NCI-H2227 (cell line): ENCODE data around the gene HIVEP2.

Source experiments
- DNase-seq: peaks from one replicate; lab custom pipeline; 2025; ENCODE audit not compliant: unreplicated experiment; lab: John Stamatoyannopoulos, UW

Gene HIVEP2

DNA sequence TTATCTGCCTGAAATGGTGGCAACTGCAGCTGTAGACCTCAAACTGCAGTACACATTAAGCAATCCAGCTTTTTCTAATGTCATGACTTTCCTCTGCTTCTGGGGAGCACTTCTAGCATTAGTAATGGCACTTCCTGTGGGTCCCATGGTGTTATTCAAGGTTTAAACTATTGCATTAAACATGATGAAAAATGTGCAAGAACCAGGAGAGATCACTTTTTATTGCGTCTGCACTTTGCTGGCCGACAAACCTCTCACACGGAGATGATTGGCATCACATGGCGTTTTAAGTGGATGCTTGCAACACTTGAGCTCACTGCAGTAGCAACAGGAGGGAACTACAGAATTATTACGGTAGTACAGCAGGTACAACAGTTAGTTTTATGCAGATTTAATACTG, 148.4 kb downstream of the HIVEP2 start:
- peak; percentile 66 for DNase-seq

DNA sequence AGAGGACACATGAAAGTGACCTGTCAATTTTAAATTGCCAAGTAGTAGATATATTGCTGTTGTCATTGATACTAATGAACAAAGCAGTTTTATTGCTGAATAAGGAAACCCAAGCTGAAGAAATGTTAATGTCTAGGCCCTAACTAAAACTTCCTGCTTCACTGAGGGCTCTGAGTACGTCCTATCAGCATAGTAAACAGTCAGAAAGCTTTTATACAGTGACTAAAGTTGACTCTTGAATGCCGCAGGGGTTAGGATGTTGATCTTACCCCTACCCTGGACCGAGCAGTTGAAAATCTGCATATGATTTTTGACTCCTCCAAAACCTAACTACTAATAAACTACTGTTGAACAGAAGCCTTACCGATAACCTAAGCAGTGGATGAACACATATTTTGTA, 149.0 kb downstream of the HIVEP2 start:
- no peak for DNase-seq

DNA sequence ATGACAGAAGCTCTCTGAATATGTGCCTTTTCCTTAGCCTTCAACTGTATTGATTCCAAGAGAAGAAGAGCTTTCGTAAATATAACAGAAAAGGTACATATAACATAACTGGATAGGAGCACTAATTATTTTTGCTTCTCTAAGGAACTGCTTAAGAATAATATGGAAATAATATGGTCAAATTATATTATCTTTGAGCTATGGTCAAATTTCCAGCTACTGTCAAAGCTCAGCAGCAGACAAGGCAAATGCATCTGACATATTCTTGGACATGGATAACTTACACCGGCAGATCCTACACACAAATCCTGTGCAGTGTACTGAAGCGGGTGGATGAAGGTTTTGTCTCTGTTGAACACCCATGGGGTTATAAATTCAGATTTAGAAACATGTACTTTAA, 150.6 kb downstream of the HIVEP2 start:
- DNase-seq: no peak

DNA sequence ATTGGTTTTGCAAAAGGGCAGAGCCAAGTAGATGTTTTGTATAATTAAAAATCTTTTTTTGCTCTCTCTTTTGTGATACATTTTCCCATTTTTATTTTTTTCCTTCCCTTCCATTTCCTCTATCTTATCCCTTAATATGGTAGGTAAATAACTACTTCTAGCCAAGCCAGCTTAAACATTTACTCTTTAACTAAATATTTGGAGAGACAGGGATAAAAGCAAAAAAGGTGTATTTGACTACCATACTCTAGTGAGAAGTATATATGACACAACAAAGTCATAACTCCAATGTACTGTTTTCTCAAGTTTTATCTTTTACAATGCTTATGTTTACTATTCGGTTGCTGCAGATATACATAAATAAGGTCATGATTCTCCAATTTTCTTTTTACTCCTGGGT, 154.7 kb downstream of the HIVEP2 start:
- DNase-seq: no peak

DNA sequence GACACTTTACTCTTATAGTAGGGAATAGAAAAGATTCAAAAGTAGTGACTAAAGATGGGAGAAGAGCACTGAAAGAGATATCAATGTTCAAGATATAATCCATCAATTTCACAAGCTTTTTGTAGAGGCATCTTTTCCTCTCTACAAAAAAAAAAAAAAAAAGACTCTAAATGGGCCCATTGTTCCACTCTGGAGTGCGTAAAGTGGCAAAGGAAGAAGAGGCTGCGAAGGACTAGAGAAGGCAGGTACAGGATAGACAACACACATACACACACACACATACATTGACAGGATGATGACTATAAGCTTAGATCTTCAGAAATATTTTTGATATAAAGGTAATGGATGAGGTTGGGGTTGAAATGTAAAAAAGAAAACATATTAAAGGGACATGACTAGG, 157.6 kb downstream of the HIVEP2 start:
- no peak for DNase-seq

DNA sequence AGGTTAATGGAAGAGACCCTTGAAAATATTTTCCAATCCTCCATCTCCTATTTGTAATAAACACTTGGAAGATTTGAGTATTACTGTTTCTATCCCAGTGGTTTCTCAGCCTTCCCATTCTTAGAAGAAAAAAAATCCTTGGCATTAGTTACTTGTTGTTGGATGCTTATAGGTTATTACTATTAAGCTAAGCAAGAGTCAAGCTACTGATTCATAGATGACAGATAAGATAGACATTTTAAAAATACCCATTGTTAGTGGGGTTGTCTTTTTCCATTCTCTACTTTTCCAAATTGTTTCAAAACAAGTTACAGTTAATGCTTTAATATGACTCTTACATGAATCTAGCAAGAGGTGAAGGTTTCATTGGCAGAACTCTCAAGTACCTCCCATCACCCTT, 158.5 kb downstream of the HIVEP2 start:
- DNase-seq: no peak

DNA sequence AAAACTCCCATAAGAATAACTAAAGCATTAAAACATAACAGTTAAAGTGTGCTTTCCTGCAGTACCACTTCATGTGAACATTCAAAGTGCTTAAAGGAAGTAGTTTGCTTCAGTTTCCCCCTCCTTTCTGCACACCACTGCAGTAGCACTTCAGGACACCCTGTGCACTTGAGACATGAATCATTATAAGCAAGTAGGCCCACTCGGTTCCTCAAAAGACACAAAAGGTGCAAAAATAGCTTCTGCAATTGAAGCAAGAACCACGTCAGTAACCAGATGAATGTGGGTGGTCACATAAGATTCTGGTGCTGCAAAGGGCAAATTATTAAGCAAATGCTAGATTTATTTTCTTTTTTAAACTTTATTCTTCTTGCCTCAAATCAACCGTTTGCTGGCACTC, 160.6 kb downstream of the HIVEP2 start:
- no peak for DNase-seq

DNA sequence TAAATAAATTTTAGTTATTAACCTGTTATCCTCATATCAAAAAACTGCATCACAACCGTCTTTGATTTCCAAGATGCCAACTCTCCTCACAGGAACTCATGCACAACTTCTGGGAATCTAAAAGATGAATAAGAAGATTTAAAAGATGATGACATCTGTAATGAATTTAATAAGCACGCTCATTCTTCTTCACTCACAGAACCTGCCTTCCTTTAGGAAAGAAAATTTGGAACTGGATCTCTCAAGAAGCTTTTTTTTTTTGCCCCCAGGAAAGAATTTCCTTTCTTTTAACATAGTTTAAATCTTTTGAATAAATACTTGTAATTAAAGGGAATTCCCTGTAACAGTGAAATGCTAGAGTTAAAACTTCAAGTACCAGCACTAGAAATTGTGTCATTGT, 161.5 kb downstream of the HIVEP2 start:
- no peak for DNase-seq

DNA sequence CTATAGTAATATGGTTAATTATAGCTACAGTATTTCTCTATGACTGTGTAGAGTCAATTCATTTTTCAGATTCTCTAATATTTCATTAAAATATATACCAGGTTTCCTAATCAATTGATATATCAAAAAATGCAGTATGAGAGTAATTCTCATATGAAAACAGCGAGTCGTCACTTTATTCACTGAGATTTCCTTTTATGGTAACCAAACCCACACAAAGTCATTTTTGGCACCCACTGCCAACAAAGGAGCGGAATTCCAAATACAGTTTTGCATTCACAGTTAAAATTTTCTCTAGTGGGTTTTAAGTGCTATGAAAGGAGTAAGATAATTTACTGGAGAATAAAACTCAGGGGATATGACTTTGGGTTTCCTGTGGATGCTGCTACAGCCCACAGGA, 163.8 kb downstream of the HIVEP2 start:
- DNase-seq: no peak

DNA sequence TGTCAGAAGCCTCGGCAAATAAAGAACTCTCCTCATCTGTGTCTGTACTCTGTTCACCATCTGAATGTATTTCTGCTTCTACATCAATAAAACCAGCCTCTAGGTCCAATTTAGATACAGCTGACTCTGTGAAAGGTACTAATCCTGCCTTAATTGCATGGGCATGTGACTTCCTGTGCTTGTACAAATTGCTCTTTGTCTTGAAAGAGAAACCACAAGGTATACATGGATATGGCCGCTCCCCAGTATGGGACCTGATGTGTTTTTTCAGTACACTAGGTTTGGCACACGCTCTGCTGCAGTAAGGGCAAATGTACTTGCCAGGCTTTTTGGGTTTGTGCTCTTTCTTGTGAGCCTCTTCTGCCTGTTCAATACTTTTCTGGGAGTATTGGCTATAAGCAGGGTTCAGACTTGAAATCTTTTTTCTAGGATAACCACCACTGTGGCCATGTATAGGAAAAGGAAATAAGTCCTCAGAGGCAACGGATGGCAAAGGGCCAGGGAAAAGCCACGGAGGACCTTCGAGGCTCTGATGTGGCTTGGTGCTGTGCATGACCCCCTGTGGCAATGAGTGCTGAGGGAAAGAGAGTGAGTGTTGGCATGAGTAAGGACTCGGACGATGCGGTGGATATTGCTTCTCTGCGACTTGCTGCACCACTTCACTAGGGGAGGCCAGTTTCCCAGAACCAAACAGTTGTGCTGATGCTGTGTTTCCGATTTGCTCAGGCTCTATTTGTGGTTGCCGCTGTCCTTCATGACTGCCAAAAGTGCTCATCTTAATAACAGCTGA, 170.9 kb downstream of the HIVEP2 start:
- no peak for DNase-seq

DNA sequence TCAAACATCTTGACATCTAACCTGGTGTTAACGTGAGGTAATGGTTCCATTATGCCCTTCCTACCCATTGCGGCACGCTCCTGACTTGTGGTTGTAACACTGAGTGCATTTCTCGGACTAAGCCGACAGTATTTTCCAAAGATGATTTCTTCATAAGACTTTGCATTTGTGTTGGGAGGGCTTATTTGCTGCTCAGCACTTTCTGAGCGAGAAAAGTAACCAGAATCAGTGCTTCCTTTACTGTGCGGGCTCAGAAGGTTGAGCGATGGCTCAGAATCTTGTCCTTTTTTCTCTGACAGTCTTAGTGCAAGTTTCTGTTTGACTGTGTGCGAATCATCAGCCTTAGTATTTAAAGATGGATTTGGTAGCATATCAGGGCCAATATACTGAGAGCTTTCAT, 171.7 kb downstream of the HIVEP2 start:
- no peak for DNase-seq

DNA sequence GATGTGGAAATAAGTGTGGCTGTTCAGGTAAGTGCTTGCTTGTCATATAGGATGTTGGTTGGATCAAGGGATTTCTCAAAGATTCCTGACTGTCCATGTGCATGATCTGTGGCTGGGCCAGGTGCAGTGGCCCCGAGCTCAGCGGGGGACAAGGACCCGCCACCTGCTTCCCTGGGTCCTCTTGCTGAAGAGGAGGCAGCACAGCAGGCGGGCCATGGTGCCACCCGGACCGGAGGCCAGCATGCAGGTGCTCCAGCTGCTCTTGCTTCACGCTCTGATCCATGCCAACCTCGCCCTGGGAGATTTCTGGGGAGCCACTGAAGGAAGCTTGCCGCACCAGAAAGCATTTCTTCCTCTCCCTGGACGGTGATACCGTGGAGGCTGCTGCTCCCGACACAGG, 173.8 kb downstream of the HIVEP2 start:
- no peak for DNase-seq

DNA sequence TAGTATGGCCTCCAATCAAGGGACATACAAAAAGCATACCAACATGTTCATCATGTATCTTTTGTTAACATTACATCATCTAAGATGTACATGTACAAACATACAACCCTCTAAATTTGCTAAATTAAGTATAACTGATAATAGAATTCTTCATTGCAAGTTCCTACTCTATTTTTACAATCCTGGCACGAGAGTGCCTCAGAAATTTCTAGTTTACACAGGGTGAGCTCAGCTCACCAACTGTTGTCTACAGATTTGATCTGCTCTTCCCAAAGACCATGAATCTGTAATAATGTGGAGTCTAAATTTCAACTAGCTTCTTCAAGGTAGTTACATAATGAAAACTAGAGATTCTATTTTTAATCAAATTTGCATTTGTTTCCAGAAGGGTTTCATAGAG, 179.7 kb downstream of the HIVEP2 start:
- DNase-seq: no peak

DNA sequence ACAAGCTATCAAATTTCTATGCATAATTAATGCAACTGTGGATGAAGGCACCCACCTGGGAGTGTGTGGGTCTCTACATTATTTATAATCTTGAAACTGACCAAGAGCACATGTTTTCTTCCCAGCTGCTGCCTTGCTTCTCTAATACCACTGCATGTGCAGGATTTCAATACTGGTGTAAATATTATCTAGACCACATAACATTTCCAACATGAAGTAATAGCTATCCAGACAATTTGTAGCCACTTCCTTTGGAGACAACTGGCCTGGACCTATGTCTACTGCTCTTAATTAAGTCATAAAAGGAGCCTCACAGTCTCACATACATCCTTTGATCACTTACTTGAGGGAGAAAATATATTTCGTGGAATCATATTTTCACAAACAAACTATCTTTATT, 180.7 kb downstream of the HIVEP2 start:
- no peak for DNase-seq

DNA sequence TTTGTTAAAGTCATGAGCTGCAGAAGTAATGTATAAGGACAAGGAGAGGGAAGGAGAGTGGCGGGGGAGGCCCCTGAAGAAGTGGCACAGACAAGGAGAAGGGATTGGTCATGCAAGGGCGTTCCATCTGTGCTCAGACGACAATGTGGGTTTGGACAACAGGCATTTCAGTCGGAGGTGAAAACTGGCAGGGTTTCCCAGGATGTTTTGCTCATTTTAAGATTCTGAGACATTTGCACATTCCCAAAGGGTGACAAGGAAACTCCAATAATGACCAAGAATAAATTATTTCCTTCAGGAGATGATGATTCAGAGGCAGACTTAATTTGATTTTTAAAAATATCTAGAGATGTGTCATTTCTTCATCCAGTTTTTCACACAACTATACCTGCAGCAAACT, 181.8 kb downstream of the HIVEP2 start:
- no peak for DNase-seq

DNA sequence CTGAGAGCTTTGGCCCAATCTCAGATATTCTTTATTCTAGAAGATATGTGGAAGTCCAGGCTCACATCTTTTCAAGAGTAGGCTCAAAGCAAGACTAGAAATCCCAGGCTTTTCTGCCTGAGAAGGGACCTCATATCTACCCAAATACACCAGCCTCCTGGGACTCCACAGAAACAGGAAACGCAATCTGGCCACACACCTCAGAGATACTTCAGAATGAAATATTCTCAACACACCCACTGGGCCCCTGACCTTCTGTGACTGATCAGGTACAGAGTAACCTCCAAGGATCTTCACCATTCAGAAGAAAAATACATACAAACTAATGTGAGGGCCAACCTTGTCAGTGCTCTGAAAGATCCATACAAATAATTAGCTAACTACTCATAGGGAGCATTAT, 183.2 kb downstream of the HIVEP2 start:
- no peak for DNase-seq

DNA sequence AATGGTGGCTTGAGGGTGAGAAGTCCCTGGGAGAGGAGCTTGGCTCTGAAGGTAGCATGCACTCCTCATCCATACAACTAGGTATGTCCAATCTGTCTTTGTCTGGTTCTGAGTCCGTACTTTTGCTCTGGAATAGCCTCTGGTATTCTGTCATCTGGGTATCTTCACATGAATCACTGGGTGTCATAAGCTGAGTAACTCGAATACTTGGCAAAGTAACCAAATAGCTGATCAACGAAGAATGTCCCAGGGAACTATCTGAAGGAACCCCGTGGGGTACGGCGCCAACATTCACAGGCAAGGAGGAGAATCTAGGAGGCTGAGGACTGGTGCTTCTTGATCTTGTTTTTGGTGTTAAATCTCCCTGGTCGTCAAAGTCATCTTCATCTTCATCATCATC, 184.8 kb downstream of the HIVEP2 start:
- DNase-seq: no peak

DNA sequence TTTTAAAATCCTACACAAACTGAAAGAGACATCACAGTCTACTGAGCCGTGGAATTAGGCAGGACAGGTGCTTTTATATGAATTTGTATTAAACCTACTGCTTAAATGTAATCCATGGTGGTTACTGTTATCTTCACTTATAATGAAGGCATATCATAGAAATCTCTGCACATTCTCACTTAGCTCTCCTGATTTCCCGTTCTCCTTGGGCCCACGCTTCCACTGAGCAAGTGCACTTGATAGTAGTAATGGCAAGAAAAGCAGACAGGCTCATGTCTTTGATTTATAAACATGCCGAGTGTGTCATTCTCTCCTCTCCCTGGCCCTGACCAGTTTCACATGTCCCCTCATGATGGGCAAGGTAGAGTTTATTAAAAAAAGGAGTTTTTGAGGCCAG, 186.3 kb downstream of the HIVEP2 start:
- no peak for DNase-seq

DNA sequence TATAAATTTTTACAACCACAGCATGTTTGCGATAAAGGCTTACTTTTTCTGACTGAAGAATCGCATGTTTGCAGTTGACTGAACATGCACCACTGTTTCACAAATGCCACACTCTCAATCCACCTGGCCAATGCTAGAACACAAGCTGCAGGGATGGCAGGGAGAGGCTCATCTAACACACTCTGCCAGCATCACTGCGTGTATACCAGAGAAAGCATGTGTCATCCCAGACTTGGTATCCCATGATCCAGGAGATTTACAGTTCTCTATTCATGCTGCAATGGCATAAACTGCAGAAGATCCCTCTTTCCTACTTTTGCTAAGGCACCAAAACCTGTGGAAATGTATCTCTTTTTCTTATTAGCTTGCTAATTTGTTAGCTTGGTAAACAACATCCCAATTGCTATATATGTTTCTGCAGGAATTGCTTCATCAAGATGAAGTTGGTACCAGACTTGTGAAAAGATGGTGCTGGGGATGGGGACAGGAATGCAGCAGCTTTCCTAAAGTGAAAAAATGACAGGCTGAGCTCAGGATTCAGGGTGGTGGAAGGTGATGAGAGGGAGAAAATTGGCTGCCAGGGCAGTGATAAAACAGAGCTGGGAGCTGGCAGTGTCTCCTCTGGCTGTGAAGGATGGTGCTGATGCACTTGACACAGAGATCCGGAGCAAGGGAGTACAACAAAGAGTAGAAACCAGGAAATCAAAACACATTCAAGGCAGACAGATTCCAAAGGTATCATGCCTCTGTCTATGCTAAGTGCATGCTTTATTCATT, 186.9 kb downstream of the HIVEP2 start:
- DNase-seq: no peak

DNA sequence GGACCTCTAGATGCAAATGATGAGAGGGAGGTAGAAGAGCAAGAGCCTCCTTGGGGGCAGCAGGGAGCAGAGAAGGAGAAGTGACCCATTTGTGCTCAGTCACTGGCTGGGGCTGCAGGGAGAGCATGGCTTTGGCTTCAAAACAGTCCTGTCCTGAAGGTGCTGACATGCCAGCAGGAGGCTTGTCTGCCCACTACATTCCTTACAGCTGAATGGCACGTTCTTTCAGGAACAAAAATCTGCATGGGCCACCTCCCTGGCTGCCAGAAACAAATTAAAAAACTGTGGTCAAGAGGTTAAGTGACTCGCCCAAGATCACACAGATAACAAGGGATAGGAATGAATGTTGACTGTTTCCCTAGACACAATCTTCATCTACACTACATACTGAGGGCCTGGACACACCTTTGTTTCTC, 188.8 kb downstream of the HIVEP2 start:
- no peak for DNase-seq

DNA sequence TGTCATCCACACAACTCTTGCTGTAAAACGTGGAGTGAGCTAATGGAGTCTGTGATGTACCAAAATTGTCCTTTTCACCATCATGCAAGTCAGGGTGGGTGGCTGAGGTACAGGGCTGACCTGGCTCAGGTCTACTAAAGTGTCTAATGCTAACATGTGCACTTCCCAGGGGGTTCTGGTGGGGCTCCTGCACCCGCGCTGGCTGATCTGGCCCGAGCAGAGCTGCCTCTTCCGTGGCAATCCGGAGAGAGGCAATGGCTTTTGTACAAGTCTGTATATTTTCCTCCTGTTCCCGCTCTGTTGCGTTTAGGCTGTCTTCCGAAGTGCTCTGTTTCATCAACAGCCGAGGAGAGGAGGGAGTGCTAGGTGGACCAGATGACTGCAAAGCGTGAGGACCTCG, 191.8 kb downstream of the HIVEP2 start:
- DNase-seq: no peak

DNA sequence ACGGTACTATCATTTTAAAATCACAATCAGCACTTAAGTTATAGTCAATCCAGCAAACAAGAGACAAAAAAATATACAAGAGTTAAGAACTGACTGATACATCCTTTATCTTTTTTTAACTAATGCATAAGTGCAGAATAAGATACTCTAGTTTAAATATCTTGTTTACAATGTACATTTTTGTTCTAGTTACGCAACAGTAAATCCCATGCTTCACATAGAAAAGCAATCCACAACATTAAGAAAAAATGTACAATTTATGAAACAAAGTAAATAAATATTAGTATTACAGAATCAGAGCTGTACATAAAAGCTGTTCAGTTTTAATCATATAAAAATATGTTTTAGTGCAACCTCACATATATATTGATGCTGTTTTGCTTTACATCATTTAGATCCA, 192.6 kb downstream of the HIVEP2 start:
- no peak for DNase-seq

DNA sequence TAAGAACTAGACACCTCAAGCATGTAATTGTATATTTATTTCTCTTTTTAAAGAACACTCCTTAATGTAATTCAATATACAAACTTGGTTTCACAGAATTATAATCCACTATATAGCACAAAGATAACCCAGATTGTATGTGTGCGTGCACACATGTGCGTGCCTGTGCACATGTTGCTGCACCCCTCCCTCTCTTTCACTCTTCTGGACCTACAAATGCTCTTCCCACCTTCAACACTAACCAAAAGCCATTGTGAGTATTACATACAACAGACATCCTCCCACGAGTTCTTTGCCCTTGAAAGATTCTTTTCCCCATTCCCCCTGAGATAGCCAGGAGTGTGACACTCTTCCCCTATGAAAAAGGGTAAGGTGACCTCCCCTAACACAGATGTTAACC, 193.5 kb downstream of the HIVEP2 start:
- no peak for DNase-seq
